ENCODE measurements around the gene DAPK2. TPM values are rescaled to one million over a fixed set of nuclear protein-coding genes. Genes with fewer than 3 reads are reported as not detected.

The DAPK2 gene
- total and polyA plus RNA-seq, 2 of the 13 experiments (the other 11 are each of a cell fraction or from before 2014, with no cell fraction given): 0.33 to 0.63 TPM

GRCh38 chr15:63922916-63923315, 123.4 kb downstream of the DAPK2 start (continued):
- TF ChIP-seq, protein P1, sequence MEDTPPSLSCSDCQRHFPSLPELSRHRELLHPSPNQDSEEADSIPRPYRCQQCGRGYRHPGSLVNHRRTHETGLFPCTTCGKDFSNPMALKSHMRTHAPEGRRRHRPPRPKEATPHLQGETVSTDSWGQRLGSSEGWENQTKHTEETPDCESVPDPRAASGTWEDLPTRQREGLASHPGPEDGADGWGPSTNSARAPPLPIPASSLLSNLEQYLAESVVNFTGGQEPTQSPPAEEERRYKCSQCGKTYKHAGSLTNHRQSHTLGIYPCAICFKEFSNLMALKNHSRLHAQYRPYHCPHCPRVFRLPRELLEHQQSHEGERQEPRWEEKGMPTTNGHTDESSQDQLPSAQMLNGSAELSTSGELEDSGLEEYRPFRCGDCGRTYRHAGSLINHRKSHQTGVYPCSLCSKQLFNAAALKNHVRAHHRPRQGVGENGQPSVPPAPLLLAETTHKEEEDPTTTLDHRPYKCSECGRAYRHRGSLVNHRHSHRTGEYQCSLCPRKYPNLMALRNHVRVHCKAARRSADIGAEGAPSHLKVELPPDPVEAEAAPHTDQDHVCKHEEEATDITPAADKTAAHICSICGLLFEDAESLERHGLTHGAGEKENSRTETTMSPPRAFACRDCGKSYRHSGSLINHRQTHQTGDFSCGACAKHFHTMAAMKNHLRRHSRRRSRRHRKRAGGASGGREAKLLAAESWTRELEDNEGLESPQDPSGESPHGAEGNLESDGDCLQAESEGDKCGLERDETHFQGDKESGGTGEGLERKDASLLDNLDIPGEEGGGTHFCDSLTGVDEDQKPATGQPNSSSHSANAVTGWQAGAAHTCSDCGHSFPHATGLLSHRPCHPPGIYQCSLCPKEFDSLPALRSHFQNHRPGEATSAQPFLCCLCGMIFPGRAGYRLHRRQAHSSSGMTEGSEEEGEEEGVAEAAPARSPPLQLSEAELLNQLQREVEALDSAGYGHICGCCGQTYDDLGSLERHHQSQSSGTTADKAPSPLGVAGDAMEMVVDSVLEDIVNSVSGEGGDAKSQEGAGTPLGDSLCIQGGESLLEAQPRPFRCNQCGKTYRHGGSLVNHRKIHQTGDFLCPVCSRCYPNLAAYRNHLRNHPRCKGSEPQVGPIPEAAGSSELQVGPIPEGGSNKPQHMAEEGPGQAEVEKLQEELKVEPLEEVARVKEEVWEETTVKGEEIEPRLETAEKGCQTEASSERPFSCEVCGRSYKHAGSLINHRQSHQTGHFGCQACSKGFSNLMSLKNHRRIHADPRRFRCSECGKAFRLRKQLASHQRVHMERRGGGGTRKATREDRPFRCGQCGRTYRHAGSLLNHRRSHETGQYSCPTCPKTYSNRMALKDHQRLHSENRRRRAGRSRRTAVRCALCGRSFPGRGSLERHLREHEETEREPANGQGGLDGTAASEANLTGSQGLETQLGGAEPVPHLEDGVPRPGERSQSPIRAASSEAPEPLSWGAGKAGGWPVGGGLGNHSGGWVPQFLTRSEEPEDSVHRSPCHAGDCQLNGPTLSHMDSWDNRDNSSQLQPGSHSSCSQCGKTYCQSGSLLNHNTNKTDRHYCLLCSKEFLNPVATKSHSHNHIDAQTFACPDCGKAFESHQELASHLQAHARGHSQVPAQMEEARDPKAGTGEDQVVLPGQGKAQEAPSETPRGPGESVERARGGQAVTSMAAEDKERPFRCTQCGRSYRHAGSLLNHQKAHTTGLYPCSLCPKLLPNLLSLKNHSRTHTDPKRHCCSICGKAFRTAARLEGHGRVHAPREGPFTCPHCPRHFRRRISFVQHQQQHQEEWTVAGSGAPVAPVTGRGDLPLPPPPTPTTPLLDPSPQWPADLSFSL (CRISPR knock-in tag; IDR thresholded peaks at IDR 0.05): no peak
- TF ChIP-seq ZBTB20 (CRISPR knock-in tag; IDR thresholded peaks at IDR 0.05; ENCODE audit: borderline replicate concordance, low read depth) (no peak), ZNF883 (CRISPR knock-in tag; IDR thresholded peaks at IDR 0.05; ENCODE audit: not compliant biosample characterization) (no peak), RXRB (CRISPR knock-in tag; IDR thresholded peaks at IDR 0.05; ENCODE audit: borderline replicate concordance) (no peak), GLMP (CRISPR knock-in tag; IDR thresholded peaks at IDR 0.05; ENCODE audit: borderline replicate concordance) (no peak)

Data from HepG2 (cell line).